ENCODE results near the gene FAM241B.
A peak's percentile ranks its signal among the peaks of the same experiment; 100 is the strongest.

The FAM241B gene

GRCh38 chr10:69630651-69631400, 779 bp downstream of the FAM241B start:
- Histone ChIP-seq H3K36me3 (replicated peaks; ENCODE audit: insufficient read depth, low read length) (no peaks in the 10 kb centered on the region), H3K27me3 (replicated peaks; ENCODE audit: insufficient read depth, low read length) (peaks cover 29% of the 10 kb centered on the region), H3K4me2 (ENCODE audit: low read depth, low read length) (peak overlapping the region; percentile 88)

DNA sequence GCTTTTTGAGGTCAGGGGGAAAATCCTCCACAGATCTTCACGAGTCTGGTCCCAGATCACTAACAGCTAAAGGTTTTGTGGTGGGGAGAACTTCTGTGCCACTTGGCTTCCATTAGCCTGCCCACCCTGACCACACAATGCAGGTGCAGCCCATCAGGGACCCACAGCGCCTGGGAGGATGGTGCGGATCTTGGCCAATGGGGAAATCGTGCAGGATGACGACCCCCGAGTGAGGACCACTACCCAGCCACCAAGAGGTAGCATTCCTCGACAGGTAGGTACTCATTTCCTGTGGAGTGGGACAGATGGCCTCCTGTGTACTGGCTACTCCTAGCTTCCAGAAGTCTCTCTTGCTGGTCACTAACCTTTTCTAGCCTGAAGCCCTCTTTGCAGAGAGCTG, 1.5 kb downstream of the FAM241B start:
- H3K9me2 ChIP-seq (replicated peaks; ENCODE audit: insufficient read depth, low read length): no peaks in the 10 kb centered on the region
- no peak overlapping the region for H2AFZ ChIP-seq (ENCODE audit: low read length)
- peaks cover 22% of the 10 kb centered on the region for H3K27me3 ChIP-seq (replicated peaks; ENCODE audit: insufficient read depth, low read length)
- no peaks in the 10 kb centered on the region for H3F3A ChIP-seq (ENCODE audit: insufficient read depth, low read length)
- H3K9ac ChIP-seq (ENCODE audit: low read length): no peak overlapping the region
- no peak overlapping the region for H3K4me2 ChIP-seq (ENCODE audit: low read depth, low read length)
- no peaks in the 10 kb centered on the region for H3K9me3 ChIP-seq (replicated peaks; ENCODE audit: insufficient read depth, low read length)
- H3K27ac ChIP-seq (ENCODE audit: low read length): no peak overlapping the region
- DNase-seq: no peak
- H3K4me1 ChIP-seq (ENCODE audit: low read length): no peaks in the 10 kb centered on the region
- no peaks in the 10 kb centered on the region for H3K79me2 ChIP-seq (ENCODE audit: low read length)
- H3K36me3 ChIP-seq (replicated peaks; ENCODE audit: insufficient read depth, low read length): no peaks in the 10 kb centered on the region
- H3K4me3 ChIP-seq (ENCODE audit: low read length): no peak overlapping the region
- no peaks in the 10 kb centered on the region for H4K20me1 ChIP-seq (ENCODE audit: insufficient read depth, low read length)
- TF ChIP-seq, protein P1, sequence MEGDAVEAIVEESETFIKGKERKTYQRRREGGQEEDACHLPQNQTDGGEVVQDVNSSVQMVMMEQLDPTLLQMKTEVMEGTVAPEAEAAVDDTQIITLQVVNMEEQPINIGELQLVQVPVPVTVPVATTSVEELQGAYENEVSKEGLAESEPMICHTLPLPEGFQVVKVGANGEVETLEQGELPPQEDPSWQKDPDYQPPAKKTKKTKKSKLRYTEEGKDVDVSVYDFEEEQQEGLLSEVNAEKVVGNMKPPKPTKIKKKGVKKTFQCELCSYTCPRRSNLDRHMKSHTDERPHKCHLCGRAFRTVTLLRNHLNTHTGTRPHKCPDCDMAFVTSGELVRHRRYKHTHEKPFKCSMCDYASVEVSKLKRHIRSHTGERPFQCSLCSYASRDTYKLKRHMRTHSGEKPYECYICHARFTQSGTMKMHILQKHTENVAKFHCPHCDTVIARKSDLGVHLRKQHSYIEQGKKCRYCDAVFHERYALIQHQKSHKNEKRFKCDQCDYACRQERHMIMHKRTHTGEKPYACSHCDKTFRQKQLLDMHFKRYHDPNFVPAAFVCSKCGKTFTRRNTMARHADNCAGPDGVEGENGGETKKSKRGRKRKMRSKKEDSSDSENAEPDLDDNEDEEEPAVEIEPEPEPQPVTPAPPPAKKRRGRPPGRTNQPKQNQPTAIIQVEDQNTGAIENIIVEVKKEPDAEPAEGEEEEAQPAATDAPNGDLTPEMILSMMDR (IDR thresholded peaks at IDR 0.05; ENCODE audit: low read length): no peak
- no peak for TF ChIP-seq EZH2phosphoT487 (IDR thresholded peaks at IDR 0.05; ENCODE audit: low read length)
- TF ChIP-seq EZH2 (optimal IDR thresholded peaks at IDR 0.05; ENCODE audit: low read depth, low read length): no peak

More at GRCh38 chr10:69630651-69631400, 779 bp downstream of the FAM241B start:
- Histone ChIP-seq H3K4me1 (ENCODE audit: low read length) (no peaks in the 10 kb centered on the region), H3K9me2 (replicated peaks; ENCODE audit: insufficient read depth, low read length) (no peaks in the 10 kb centered on the region), H3K9ac (ENCODE audit: low read length) (peak overlapping the region; percentile 40; the same call in 1 of the 2 replicates), H2AFZ (ENCODE audit: low read length) (peak overlapping the region; percentile 85), H3K27ac (ENCODE audit: low read length) (no peak overlapping the region), H3K79me2 (ENCODE audit: low read length) (no peaks in the 10 kb centered on the region), H3K9me3 (replicated peaks; ENCODE audit: insufficient read depth, low read length) (no peaks in the 10 kb centered on the region), H3F3A (ENCODE audit: insufficient read depth, low read length) (no peaks in the 10 kb centered on the region), H4K20me1 (ENCODE audit: insufficient read depth, low read length) (no peaks in the 10 kb centered on the region), H3K4me3 (ENCODE audit: low read length) (peak overlapping the region; percentile 73)
- no peak for DNase-seq
- TF ChIP-seq EZH2phosphoT487 (IDR thresholded peaks at IDR 0.05; ENCODE audit: low read length) (no peak), EZH2 (optimal IDR thresholded peaks at IDR 0.05; ENCODE audit: low read depth, low read length) (no peak)
- TF ChIP-seq, protein P1 (IDR thresholded peaks at IDR 0.05; ENCODE audit: low read length): no peak

GRCh38 chr10:69632516-69633199, 2.6 kb downstream of the FAM241B start:
- no peaks in the 10 kb centered on the region for H3K9me3 ChIP-seq (replicated peaks; ENCODE audit: insufficient read depth, low read length)
- no peak for DNase-seq
- no peaks in the 10 kb centered on the region for H3F3A ChIP-seq (ENCODE audit: insufficient read depth, low read length)
- H3K27ac ChIP-seq (ENCODE audit: low read length): no peak overlapping the region
- H3K4me3 ChIP-seq (ENCODE audit: low read length): no peak overlapping the region
- no peak overlapping the region for H3K9ac ChIP-seq (ENCODE audit: low read length)
- no peaks in the 10 kb centered on the region for H3K36me3 ChIP-seq (replicated peaks; ENCODE audit: insufficient read depth, low read length)
- no peaks in the 10 kb centered on the region for H3K79me2 ChIP-seq (ENCODE audit: low read length)
- H3K4me1 ChIP-seq (ENCODE audit: low read length): no peaks in the 10 kb centered on the region
- H2AFZ ChIP-seq (ENCODE audit: low read length): no peak overlapping the region
- no peaks in the 10 kb centered on the region for H4K20me1 ChIP-seq (ENCODE audit: insufficient read depth, low read length)
- H3K4me2 ChIP-seq (ENCODE audit: low read depth, low read length): no peak overlapping the region
- H3K27me3 ChIP-seq (replicated peaks; ENCODE audit: insufficient read depth, low read length): peaks cover 19% of the 10 kb centered on the region
- TF ChIP-seq EZH2phosphoT487 (IDR thresholded peaks at IDR 0.05; ENCODE audit: low read length): no peak
- no peak for TF ChIP-seq EZH2 (optimal IDR thresholded peaks at IDR 0.05; ENCODE audit: low read depth, low read length)
- TF ChIP-seq, protein P1 (IDR thresholded peaks at IDR 0.05; ENCODE audit: low read length): no peak
- no peaks in the 10 kb centered on the region for H3K9me2 ChIP-seq (replicated peaks; ENCODE audit: insufficient read depth, low read length)

All from MM.1S (cell line).